ENCODE measurements around the gene PIGU. TPM values are rescaled to one million over a fixed set of nuclear protein-coding genes. Genes with fewer than 3 reads are reported as not detected.

Gene PIGU
- total RNA-seq, 1 experiment from 2014 or later, result 32.8 TPM

DNA sequence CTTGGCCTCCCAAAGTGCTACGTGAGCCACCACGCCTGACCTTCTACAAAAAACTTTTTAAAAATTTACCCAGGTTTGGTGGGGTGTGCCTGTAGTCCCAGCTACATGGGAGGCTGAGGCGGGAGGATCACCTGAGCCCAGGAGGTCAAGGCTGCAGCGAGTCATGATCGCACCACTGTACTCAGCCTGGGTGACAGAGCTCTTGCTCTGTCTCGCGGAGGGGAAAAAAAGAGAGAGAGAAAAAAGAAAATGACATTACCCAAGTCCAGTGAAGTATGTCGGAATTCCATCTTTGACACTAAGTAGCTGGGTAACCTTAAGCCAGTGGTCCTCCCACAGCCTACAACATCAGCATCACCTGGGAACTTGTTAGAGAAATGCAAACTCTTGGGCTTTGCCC lies 137.1 kb downstream of the PIGU start:
- Histone ChIP-seq H3T11ph (ENCODE audit: low read length) (no peak overlapping the region), H3K4me2 (ENCODE audit: insufficient read depth, insufficient read length, low read length) (no peak overlapping the region), H3K27ac (ENCODE audit: insufficient read length, low read depth, low read length) (no peak overlapping the region), H3K18ac (ENCODE audit: insufficient read length, low read depth, low read length) (no peak overlapping the region), H4K5ac (ENCODE audit: insufficient read length, low read depth, low read length) (no peak overlapping the region), H3K79me1 (ENCODE audit: insufficient read depth, low read depth, low read length, poor library complexity, severe bottlenecking) (no peaks in the 10 kb centered on the region), H2BK5ac (ENCODE audit: insufficient read length, low read length) (no peak overlapping the region), H4K20me1 (ENCODE audit: control insufficient read depth, insufficient read depth, insufficient read length) (no peaks in the 10 kb centered on the region), H3K56ac (ENCODE audit: insufficient read length, low read depth, low read length) (no peak overlapping the region), H3K4ac (ENCODE audit: low read depth, low read length) (no peak overlapping the region), H4K91ac (ENCODE audit: insufficient read length, low read depth, low read length) (no peak overlapping the region), H3K9ac (ENCODE audit: extremely low read depth, insufficient read length, low read length) (no peak overlapping the region), H3K79me2 (ENCODE audit: insufficient read depth, low read length) (no peaks in the 10 kb centered on the region), H3K23ac (ENCODE audit: insufficient read length, low read depth, low read length) (no peak overlapping the region), H4K8ac (replicated peaks; ENCODE audit: insufficient read length, low read depth, low read length) (no peak overlapping the region), H3K23me2 (ENCODE audit: insufficient read length, low read depth, low read length, poor library complexity, severe bottlenecking) (peaks cover 3% of the 10 kb centered on the region), H2BK20ac (ENCODE audit: low read depth, low read length, poor library complexity, severe bottlenecking) (no peak overlapping the region), H2BK12ac (ENCODE audit: insufficient read length, low read depth, low read length) (no peak overlapping the region), H2AK5ac (ENCODE audit: insufficient read length, low read length) (no peak overlapping the region), H3K27me3 (ENCODE audit: insufficient read depth, low read length) (no peaks in the 10 kb centered on the region; the same call in 1 of the 2 replicates), H3K4me1 (ENCODE audit: insufficient read depth, low read length) (no peaks in the 10 kb centered on the region), H2BK120ac (ENCODE audit: low read depth, low read length, poor library complexity, severe bottlenecking) (no peak overlapping the region), H3K9me3 (ENCODE audit: control insufficient read depth, low read depth, low read length) (no peaks in the 10 kb centered on the region), H3K14ac (ENCODE audit: insufficient read depth, low read length) (no peak overlapping the region), H2BK15ac (ENCODE audit: low read depth, low read length) (no peak overlapping the region), H2AFZ (ENCODE audit: low read length) (no peak overlapping the region)
- H3K27me3 Mint-ChIP-seq (ENCODE audit: low read depth), result peaks cover 3% of the 10 kb centered on the region
- TF ChIP-seq, protein P1, sequence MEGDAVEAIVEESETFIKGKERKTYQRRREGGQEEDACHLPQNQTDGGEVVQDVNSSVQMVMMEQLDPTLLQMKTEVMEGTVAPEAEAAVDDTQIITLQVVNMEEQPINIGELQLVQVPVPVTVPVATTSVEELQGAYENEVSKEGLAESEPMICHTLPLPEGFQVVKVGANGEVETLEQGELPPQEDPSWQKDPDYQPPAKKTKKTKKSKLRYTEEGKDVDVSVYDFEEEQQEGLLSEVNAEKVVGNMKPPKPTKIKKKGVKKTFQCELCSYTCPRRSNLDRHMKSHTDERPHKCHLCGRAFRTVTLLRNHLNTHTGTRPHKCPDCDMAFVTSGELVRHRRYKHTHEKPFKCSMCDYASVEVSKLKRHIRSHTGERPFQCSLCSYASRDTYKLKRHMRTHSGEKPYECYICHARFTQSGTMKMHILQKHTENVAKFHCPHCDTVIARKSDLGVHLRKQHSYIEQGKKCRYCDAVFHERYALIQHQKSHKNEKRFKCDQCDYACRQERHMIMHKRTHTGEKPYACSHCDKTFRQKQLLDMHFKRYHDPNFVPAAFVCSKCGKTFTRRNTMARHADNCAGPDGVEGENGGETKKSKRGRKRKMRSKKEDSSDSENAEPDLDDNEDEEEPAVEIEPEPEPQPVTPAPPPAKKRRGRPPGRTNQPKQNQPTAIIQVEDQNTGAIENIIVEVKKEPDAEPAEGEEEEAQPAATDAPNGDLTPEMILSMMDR (conservative IDR thresholded peaks at IDR 0.05), result no peak
- DNase-seq, result no peak
- peaks cover 11% of the 10 kb centered on the region in 2 experiments for H3K4me1 Mint-ChIP-seq
- H3K27ac Mint-ChIP-seq, result no peak overlapping the region
- WGBS (ENCODE audit: extremely low coverage, insufficient read length, low lambda C conversion rate), result no CpG with 5 or more reads among the region's 8 CpGs
- peaks cover 30 to 64% (median 42%) of the 10 kb centered on the region in 3 experiments; a peak in 6 of 7 replicates for H3K36me3 Mint-ChIP-seq (ENCODE audit: insufficient read depth in 1 of 3, low read depth in 3 of 3)
- no peaks in the 10 kb centered on the region for H3K9me3 Mint-ChIP-seq
- H3K4me3 Mint-ChIP-seq, result no peak overlapping the region
